ENCODE results near the gene SPOCK3.

SPOCK3 gene

GRCh38 chr4:167171928-167172327 lies 62.4 kb downstream of the SPOCK3 start:
- no peak for DNase-seq

- no peak for DNase-seq
Observed at GRCh38 chr4:167168611-167169010, 65.7 kb downstream of the SPOCK3 start.

- no peak for DNase-seq
Observed at GRCh38 chr4:167150587-167150986, 83.7 kb downstream of the SPOCK3 start.

- DNase-seq = no peak
Observed at GRCh38 chr4:167144605-167145004, 89.7 kb downstream of the SPOCK3 start.

- no peak for DNase-seq
Observed at GRCh38 chr4:167143018-167143417, 91.3 kb downstream of the SPOCK3 start.

- no peak for DNase-seq
Observed at GRCh38 chr4:167136270-167136669, 98.0 kb downstream of the SPOCK3 start.

- no peak for DNase-seq
Observed at GRCh38 chr4:167129146-167129545, 105.1 kb downstream of the SPOCK3 start.

- DNase-seq = no peak
Observed at GRCh38 chr4:167119392-167119791, 114.9 kb downstream of the SPOCK3 start.

GRCh38 chr4:167117273-167117672 lies 117.0 kb downstream of the SPOCK3 start:
- DNase-seq = no peak

- no peak for DNase-seq
Observed at GRCh38 chr4:167114416-167114971, 119.8 kb downstream of the SPOCK3 start.

GRCh38 chr4:167111622-167112021 lies 122.7 kb downstream of the SPOCK3 start:
- DNase-seq = no peak

GRCh38 chr4:167111092-167111491 lies 123.2 kb downstream of the SPOCK3 start:
- DNase-seq = no peak

- no peak for DNase-seq
Observed at GRCh38 chr4:167109859-167110258, 124.4 kb downstream of the SPOCK3 start.

- no peak for DNase-seq
Observed at GRCh38 chr4:167105857-167106256, 128.4 kb downstream of the SPOCK3 start.

GRCh38 chr4:167102475-167102874 lies 131.8 kb downstream of the SPOCK3 start:
- DNase-seq = no peak

- no peak for DNase-seq
Observed at GRCh38 chr4:167101035-167101434, 133.3 kb downstream of the SPOCK3 start.

GRCh38 chr4:167100120-167100519 lies 134.2 kb downstream of the SPOCK3 start:
- DNase-seq = no peak

GRCh38 chr4:167088115-167088514 lies 146.2 kb downstream of the SPOCK3 start:
- DNase-seq = no peak

- no peak for DNase-seq
Observed at GRCh38 chr4:167084321-167084720, 150.0 kb downstream of the SPOCK3 start.

- no peak for DNase-seq
Observed at GRCh38 chr4:167079762-167080161, 154.5 kb downstream of the SPOCK3 start.

- no peak for DNase-seq
Observed at GRCh38 chr4:167052631-167053091, 181.6 kb downstream of the SPOCK3 start.

GRCh38 chr4:167049257-167049656 lies 185.0 kb downstream of the SPOCK3 start:
- no peak for DNase-seq

GRCh38 chr4:167041524-167041923 lies 192.8 kb downstream of the SPOCK3 start:
- DNase-seq = no peak

GRCh38 chr4:167035390-167035789 lies 198.9 kb downstream of the SPOCK3 start:
- DNase-seq = no peak

GRCh38 chr4:167034983-167035382 lies 199.3 kb downstream of the SPOCK3 start:
- no peak for DNase-seq

- DNase-seq = no peak
Observed at GRCh38 chr4:167032871-167033270, 201.4 kb downstream of the SPOCK3 start.

All from CD4-positive, alpha-beta T cell treated with Interleukin-21 for 1 hour (primary cell).